HepG2 (cell line): ENCODE data around the gene KCTD21. TPM values are rescaled to one million over a fixed set of nuclear protein-coding genes. Genes with fewer than 3 reads are reported as not detected.

ENCODE experiments used
- BCL6 ChIP-seq: IDR thresholded peaks from 2 replicates; pipeline ENCODE4 v1.6.1; 2016; ENCODE audit warnings: missing genetic modification reagents, missing compliant biosample characterization
- CCDC6 ChIP-seq: sonication (generic); formaldehyde crosslinking; IDR thresholded peaks from 2 replicates; pipeline ENCODE4 v1.8.1; 2022; ENCODE audit warnings: mild to moderate bottlenecking, missing genetic modification reagents, moderate library complexity
- MIER2 ChIP-seq: IDR thresholded peaks from 2 replicates; pipeline ENCODE4 v1.6.1; 2016; ENCODE audit warnings: missing biosample characterization, missing genetic modification reagents
- NCOA2 ChIP-seq: sonication (generic); formaldehyde crosslinking; IDR thresholded peaks from 2 replicates; pipeline ENCODE4 v1.8.0; 2022; ENCODE audit warnings: inconsistent platforms
- POGZ ChIP-seq: sonication (generic); formaldehyde crosslinking; IDR thresholded peaks from 2 replicates; pipeline ENCODE4 v1.4.0; 2020; ENCODE audit warnings: mild to moderate bottlenecking, missing genetic modification reagents
- SRSF4 ChIP-seq: fragments of 200-400 bp; formaldehyde crosslinking; IDR thresholded peaks from one replicate; pipeline ENCODE4 v1.6.1; 2018; ENCODE audit warnings: mild to moderate bottlenecking, low read depth, low read length, moderate library complexity; ENCODE audit not compliant: poor library complexity, severe bottlenecking
- SYNCRIP ChIP-seq: fragments of 200-400 bp; formaldehyde crosslinking; IDR thresholded peaks from 2 replicates; pipeline ENCODE4 v1.6.1; 2018; ENCODE audit warnings: mild to moderate bottlenecking, low read depth, low read length; ENCODE audit not compliant: insufficient read depth
- ZKSCAN8 ChIP-seq: IDR thresholded peaks from 2 replicates; pipeline ENCODE4 v1.6.1; 2016; ENCODE audit warnings: borderline replicate concordance, missing genetic modification reagents, missing compliant biosample characterization
- ZNF20 ChIP-seq: sonication (generic); formaldehyde crosslinking; IDR thresholded peaks from 2 replicates; pipeline ENCODE4 v1.4.0; 2020; ENCODE audit warnings: mild to moderate bottlenecking, moderate library complexity, missing genetic modification reagents
- ZNF619 ChIP-seq: sonication (generic); formaldehyde crosslinking; IDR thresholded peaks from 2 replicates; pipeline ENCODE4 v1.4.0; 2020; ENCODE audit warnings: mild to moderate bottlenecking, missing genetic modification reagents
- ZNF670 ChIP-seq: sonication (generic); formaldehyde crosslinking; IDR thresholded peaks from 2 replicates; pipeline ENCODE4 v1.8.0; 2022; ENCODE audit warnings: mild to moderate bottlenecking, missing genetic modification reagents, borderline replicate concordance
- ZNF737 ChIP-seq: sonication (generic); formaldehyde crosslinking; IDR thresholded peaks from 2 replicates; pipeline ENCODE4 v1.5.0; 2020; ENCODE audit warnings: missing genetic modification reagents, mild to moderate bottlenecking, borderline replicate concordance
- ZSCAN30 ChIP-seq: sonication (generic); formaldehyde crosslinking; IDR thresholded peaks from 2 replicates; pipeline ENCODE4 v1.5.0; 2020; ENCODE audit warnings: mild to moderate bottlenecking, missing genetic modification reagents
- polyA plus RNA-seq, 8 experiments: library from polyadenylated mRNA; depleted of rRNA in 3 of 8; stranded (reverse) in 7 of 8; unstranded in 1 of 8; fragments of >200 nt; fragmentation: Illumina TruSeq in 4 of 8; extraction: Trizol in 4 of 8; gene quantifications; 2 replicates each; pipeline versions ENCODE4 v1.2.1 to v1.2.3, GENCODE V29; 2011 to 2016; ENCODE audit warnings: low read depth in 4 of 8, missing spikeins in 1 of 8, mixed read lengths in 1 of 8; ENCODE audit not compliant: insufficient read depth in 1 of 8
- total RNA-seq, 5 experiments: library from RNA; depleted of rRNA; stranded (reverse); fragments of >200 nt; fragmentation: Illumina TruSeq; extraction: Trizol; gene quantifications; 2 replicates each; pipeline ENCODE4 v1.2.3, GENCODE V29; 2016; ENCODE audit warnings: low read depth in 1 of 5
- TF ChIP-seq, protein P1 (sequence below): sonication (generic); formaldehyde crosslinking; IDR thresholded peaks from 2 replicates; pipeline ENCODE4 v1.9.0; 2021; ENCODE audit warnings: mild to moderate bottlenecking, missing genetic modification reagents
- TF ChIP-seq, protein P2 (sequence below): sonication (generic); formaldehyde crosslinking; IDR thresholded peaks from 2 replicates; pipeline ENCODE4 v1.4.0; 2020; ENCODE audit warnings: missing genetic modification reagents, borderline replicate concordance
- TF ChIP-seq, protein P3 (sequence below): sonication (generic); formaldehyde crosslinking; IDR thresholded peaks from 2 replicates; pipeline ENCODE4 v1.9.0; 2021; ENCODE audit warnings: missing genetic modification reagents, mild to moderate bottlenecking, borderline replicate concordance
- TF ChIP-seq, protein P4 (sequence below): sonication (generic); formaldehyde crosslinking; IDR thresholded peaks from 2 replicates; pipeline ENCODE4 v1.4.0; 2020; ENCODE audit warnings: mild to moderate bottlenecking, missing genetic modification reagents

The KCTD21 gene
- total and polyA plus RNA-seq, 2 of the 13 experiments (the other 11 are each of a cell fraction or from before 2014, with no cell fraction given): 3.1 to 13.5 TPM

DNA sequence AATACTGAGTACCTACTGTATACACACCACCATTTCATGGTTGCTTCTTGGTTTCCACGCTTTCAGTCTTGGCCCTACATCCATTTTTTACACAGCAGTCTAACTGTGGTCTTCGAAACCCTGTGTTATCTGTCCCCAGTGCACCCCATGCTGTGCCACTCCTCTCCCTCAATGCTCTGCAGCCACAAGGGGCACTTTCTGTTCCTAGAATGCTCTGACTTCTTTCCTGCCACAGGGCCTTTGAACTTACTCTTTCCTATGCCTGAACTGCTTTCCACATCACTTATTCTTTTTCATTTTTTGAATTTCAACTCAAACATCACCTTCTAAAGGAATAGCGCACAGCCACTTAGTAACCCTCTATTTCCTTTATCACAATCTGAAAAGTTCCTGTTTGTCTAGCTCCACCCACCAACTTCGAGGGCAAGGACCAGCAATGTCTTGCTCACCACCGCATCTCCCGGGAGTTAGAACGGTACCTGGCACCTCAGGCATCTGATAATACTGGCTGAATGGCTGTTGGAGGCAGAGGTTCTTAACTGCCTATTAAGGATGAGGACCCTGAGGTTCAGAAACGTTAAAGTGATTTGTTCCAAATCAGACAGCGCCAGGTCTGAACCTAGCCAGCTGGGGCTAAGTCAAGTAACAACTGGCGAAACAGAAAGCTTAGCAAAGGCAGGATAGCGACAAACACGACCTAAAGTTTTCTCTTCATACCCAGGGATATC lies 49.6 kb downstream of the KCTD21 start (continued):
- TF ChIP-seq, protein P1, sequence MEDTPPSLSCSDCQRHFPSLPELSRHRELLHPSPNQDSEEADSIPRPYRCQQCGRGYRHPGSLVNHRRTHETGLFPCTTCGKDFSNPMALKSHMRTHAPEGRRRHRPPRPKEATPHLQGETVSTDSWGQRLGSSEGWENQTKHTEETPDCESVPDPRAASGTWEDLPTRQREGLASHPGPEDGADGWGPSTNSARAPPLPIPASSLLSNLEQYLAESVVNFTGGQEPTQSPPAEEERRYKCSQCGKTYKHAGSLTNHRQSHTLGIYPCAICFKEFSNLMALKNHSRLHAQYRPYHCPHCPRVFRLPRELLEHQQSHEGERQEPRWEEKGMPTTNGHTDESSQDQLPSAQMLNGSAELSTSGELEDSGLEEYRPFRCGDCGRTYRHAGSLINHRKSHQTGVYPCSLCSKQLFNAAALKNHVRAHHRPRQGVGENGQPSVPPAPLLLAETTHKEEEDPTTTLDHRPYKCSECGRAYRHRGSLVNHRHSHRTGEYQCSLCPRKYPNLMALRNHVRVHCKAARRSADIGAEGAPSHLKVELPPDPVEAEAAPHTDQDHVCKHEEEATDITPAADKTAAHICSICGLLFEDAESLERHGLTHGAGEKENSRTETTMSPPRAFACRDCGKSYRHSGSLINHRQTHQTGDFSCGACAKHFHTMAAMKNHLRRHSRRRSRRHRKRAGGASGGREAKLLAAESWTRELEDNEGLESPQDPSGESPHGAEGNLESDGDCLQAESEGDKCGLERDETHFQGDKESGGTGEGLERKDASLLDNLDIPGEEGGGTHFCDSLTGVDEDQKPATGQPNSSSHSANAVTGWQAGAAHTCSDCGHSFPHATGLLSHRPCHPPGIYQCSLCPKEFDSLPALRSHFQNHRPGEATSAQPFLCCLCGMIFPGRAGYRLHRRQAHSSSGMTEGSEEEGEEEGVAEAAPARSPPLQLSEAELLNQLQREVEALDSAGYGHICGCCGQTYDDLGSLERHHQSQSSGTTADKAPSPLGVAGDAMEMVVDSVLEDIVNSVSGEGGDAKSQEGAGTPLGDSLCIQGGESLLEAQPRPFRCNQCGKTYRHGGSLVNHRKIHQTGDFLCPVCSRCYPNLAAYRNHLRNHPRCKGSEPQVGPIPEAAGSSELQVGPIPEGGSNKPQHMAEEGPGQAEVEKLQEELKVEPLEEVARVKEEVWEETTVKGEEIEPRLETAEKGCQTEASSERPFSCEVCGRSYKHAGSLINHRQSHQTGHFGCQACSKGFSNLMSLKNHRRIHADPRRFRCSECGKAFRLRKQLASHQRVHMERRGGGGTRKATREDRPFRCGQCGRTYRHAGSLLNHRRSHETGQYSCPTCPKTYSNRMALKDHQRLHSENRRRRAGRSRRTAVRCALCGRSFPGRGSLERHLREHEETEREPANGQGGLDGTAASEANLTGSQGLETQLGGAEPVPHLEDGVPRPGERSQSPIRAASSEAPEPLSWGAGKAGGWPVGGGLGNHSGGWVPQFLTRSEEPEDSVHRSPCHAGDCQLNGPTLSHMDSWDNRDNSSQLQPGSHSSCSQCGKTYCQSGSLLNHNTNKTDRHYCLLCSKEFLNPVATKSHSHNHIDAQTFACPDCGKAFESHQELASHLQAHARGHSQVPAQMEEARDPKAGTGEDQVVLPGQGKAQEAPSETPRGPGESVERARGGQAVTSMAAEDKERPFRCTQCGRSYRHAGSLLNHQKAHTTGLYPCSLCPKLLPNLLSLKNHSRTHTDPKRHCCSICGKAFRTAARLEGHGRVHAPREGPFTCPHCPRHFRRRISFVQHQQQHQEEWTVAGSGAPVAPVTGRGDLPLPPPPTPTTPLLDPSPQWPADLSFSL: no peak
- TF ChIP-seq ZNF670 (CRISPR knock-in tag) (no peak), ZSCAN30 (0 out of 2 replicates have a peak, but pooled peaks have one; percentile 51), MIER2 (CRISPR knock-in tag) (no peak), ZNF619 (CRISPR knock-in tag) (0 out of 2 replicates have a peak, but pooled peaks have one; percentile 2), SYNCRIP (no peak), POGZ (0 out of 2 replicates have a peak, but pooled peaks have one; percentile 8), ZKSCAN8 (CRISPR knock-in tag) (peak; percentile 12; the same call in 1 of the 2 replicates), BCL6 (peak; percentile 60; the same call in 1 of the 2 replicates), NCOA2 (CRISPR knock-in tag) (0 out of 2 replicates have a peak, but pooled peaks have one; percentile 8), ZNF20 (CRISPR knock-in tag) (peak; percentile 36; the same call in 1 of the 2 replicates), ZNF737 (0 out of 2 replicates have a peak, but pooled peaks have one; percentile 49), SRSF4 (no peak), CCDC6 (CRISPR knock-in tag) (no peak)
- TF ChIP-seq, protein P2, sequence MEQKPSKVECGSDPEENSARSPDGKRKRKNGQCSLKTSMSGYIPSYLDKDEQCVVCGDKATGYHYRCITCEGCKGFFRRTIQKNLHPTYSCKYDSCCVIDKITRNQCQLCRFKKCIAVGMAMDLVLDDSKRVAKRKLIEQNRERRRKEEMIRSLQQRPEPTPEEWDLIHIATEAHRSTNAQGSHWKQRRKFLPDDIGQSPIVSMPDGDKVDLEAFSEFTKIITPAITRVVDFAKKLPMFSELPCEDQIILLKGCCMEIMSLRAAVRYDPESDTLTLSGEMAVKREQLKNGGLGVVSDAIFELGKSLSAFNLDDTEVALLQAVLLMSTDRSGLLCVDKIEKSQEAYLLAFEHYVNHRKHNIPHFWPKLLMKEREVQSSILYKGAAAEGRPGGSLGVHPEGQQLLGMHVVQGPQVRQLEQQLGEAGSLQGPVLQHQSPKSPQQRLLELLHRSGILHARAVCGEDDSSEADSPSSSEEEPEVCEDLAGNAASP (CRISPR knock-in tag): no peak
- TF ChIP-seq, protein P3, sequence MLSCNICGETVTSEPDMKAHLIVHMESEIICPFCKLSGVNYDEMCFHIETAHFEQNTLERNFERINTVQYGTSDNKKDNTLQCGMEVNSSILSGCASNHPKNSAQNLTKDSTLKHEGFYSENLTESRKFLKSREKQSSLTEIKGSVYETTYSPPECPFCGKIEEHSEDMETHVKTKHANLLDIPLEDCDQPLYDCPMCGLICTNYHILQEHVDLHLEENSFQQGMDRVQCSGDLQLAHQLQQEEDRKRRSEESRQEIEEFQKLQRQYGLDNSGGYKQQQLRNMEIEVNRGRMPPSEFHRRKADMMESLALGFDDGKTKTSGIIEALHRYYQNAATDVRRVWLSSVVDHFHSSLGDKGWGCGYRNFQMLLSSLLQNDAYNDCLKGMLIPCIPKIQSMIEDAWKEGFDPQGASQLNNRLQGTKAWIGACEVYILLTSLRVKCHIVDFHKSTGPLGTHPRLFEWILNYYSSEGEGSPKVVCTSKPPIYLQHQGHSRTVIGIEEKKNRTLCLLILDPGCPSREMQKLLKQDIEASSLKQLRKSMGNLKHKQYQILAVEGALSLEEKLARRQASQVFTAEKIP (CRISPR knock-in tag): no peak
- TF ChIP-seq, protein P4, sequence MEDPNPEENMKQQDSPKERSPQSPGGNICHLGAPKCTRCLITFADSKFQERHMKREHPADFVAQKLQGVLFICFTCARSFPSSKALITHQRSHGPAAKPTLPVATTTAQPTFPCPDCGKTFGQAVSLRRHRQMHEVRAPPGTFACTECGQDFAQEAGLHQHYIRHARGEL (CRISPR knock-in tag): 0 out of 2 replicates have a peak, but pooled peaks have one; percentile 54
